ENCODE measurements around the gene HK1. TPM values are rescaled to one million over a fixed set of nuclear protein-coding genes. Genes with fewer than 3 reads are reported as not detected.

The HK1 gene
- total RNA-seq, 1 experiment from 2014 or later: 98.8 TPM

GRCh38 chr10:69387500-69387899 is 109.2 kb downstream of the HK1 start:
- Mint-ChIP-seq H3K36me3 (ENCODE audit: insufficient read depth in 1 of 3, low read depth in 3 of 3) (peaks cover 61 to 78% (median 62%) of the 10 kb centered on the region in 3 experiments), H3K4me3 (no peak overlapping the region), H3K27me3 (ENCODE audit: low read depth) (no peaks in the 10 kb centered on the region), H3K4me1 (peaks cover 33 to 34% of the 10 kb centered on the region in 2 experiments), H3K9me3 (no peaks in the 10 kb centered on the region), H3K27ac (no peak overlapping the region; a peak in 1 of 7 replicates)
- Histone ChIP-seq H3K9ac (ENCODE audit: extremely low read depth, insufficient read length, low read length) (no peak overlapping the region), H3K14ac (ENCODE audit: insufficient read depth, low read length) (no peak overlapping the region), H3K4me2 (ENCODE audit: insufficient read depth, insufficient read length, low read length) (no peak overlapping the region), H3K56ac (ENCODE audit: insufficient read length, low read depth, low read length) (no peak overlapping the region), H3K4ac (ENCODE audit: low read depth, low read length) (no peak overlapping the region), H3T11ph (ENCODE audit: low read length) (no peak overlapping the region), H3K27me3 (ENCODE audit: insufficient read depth, low read length) (no peaks in the 10 kb centered on the region), H2AK5ac (ENCODE audit: insufficient read length, low read length) (no peak overlapping the region), H2BK12ac (ENCODE audit: insufficient read length, low read depth, low read length) (no peak overlapping the region), H2AFZ (ENCODE audit: low read length) (no peak overlapping the region), H4K5ac (ENCODE audit: insufficient read length, low read depth, low read length) (no peak overlapping the region), H3K18ac (ENCODE audit: insufficient read length, low read depth, low read length) (no peak overlapping the region), H2BK120ac (ENCODE audit: low read depth, low read length, poor library complexity, severe bottlenecking) (no peak overlapping the region), H3K79me2 (ENCODE audit: insufficient read depth, low read length) (no peaks in the 10 kb centered on the region), H3K23ac (ENCODE audit: insufficient read length, low read depth, low read length) (no peak overlapping the region), H2BK5ac (ENCODE audit: insufficient read length, low read length) (no peak overlapping the region), H3K9me3 (ENCODE audit: control insufficient read depth, low read depth, low read length) (no peaks in the 10 kb centered on the region), H2BK15ac (ENCODE audit: low read depth, low read length) (no peak overlapping the region), H4K8ac (replicated peaks; ENCODE audit: insufficient read length, low read depth, low read length) (no peak overlapping the region), H4K20me1 (ENCODE audit: control insufficient read depth, insufficient read depth, insufficient read length) (no peaks in the 10 kb centered on the region), H2BK20ac (ENCODE audit: low read depth, low read length, poor library complexity, severe bottlenecking) (no peak overlapping the region), H3K23me2 (ENCODE audit: insufficient read length, low read depth, low read length, poor library complexity, severe bottlenecking) (no peaks in the 10 kb centered on the region), H4K91ac (ENCODE audit: insufficient read length, low read depth, low read length) (no peak overlapping the region), H3K27ac (ENCODE audit: insufficient read length, low read depth, low read length) (no peak overlapping the region), H3K4me1 (ENCODE audit: insufficient read depth, low read length) (peaks cover 16% of the 10 kb centered on the region; the same call in 1 of the 2 replicates), H3K79me1 (ENCODE audit: insufficient read depth, low read depth, low read length, poor library complexity, severe bottlenecking) (no peaks in the 10 kb centered on the region)
- no peak for DNase-seq
- no CpG with 5 or more reads among the region's 3 CpGs for WGBS (ENCODE audit: extremely low coverage, insufficient read length, low lambda C conversion rate)
- TF ChIP-seq, protein P1, sequence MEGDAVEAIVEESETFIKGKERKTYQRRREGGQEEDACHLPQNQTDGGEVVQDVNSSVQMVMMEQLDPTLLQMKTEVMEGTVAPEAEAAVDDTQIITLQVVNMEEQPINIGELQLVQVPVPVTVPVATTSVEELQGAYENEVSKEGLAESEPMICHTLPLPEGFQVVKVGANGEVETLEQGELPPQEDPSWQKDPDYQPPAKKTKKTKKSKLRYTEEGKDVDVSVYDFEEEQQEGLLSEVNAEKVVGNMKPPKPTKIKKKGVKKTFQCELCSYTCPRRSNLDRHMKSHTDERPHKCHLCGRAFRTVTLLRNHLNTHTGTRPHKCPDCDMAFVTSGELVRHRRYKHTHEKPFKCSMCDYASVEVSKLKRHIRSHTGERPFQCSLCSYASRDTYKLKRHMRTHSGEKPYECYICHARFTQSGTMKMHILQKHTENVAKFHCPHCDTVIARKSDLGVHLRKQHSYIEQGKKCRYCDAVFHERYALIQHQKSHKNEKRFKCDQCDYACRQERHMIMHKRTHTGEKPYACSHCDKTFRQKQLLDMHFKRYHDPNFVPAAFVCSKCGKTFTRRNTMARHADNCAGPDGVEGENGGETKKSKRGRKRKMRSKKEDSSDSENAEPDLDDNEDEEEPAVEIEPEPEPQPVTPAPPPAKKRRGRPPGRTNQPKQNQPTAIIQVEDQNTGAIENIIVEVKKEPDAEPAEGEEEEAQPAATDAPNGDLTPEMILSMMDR (conservative IDR thresholded peaks at IDR 0.05): no peak

Data from H9 (cell line).